K562 (cell line): Measurements from ENCODE around the gene C20orf141. TPM values are rescaled to one million over a fixed set of nuclear protein-coding genes. Genes with fewer than 3 reads are reported as not detected.

ENCODE experiments used
- CHAMP1 ChIP-seq: fragments of 450-650 bp; IDR thresholded peaks from 2 replicates; pipeline ENCODE4 v1.6.1; 2016; ENCODE audit warnings: mild to moderate bottlenecking
- FOXM1 ChIP-seq, 2 experiments: fragments of 450-650 bp in 1 of 2; sonication (generic) in 1 of 2; formaldehyde crosslinking in 1 of 2; IDR thresholded peaks; 2 replicates each; pipeline versions ENCODE4 v1.6.1 to v1.9.0; 2017 to 2022; ENCODE audit warnings: low read depth in 2 of 2, mild to moderate bottlenecking in 2 of 2, missing genetic modification reagents in 1 of 2, moderate library complexity in 1 of 2
- HDAC3 ChIP-seq: fragments of 450-650 bp; IDR thresholded peaks from 2 replicates; pipeline ENCODE4 v1.6.1; 2018; ENCODE audit warnings: borderline replicate concordance, mild to moderate bottlenecking, moderate library complexity; ENCODE audit not compliant: partially characterized antibody
- HOMEZ ChIP-seq: fragments of 250-450 bp; sonication (Bioruptor Pico); IDR thresholded peaks from 2 replicates; pipeline ENCODE4 v1.4.0; 2020; ENCODE audit warnings: mild to moderate bottlenecking, moderate library complexity
- MAFK ChIP-seq: IDR thresholded peaks from 2 replicates; pipeline ENCODE4 v1.6.1; 2011; ENCODE audit warnings: low read length, improper control_type of control experiment
- MTF1 ChIP-seq: fragments of 250-450 bp; sonication (Bioruptor Pico); IDR thresholded peaks from 2 replicates; pipeline ENCODE4 v1.9.0; 2021; ENCODE audit warnings: moderate library complexity, mild to moderate bottlenecking, inconsistent platforms, borderline replicate concordance
- NELFE ChIP-seq: IDR thresholded peaks from 2 replicates; pipeline ENCODE4 v1.6.1; 2011; ENCODE audit warnings: mild to moderate bottlenecking; ENCODE audit not compliant: insufficient read depth, insufficient read length
- PPARD ChIP-seq: fragments of 250-450 bp; sonication (Bioruptor Pico); IDR thresholded peaks from 2 replicates; pipeline ENCODE4 v1.8.0; 2022; ENCODE audit warnings: inconsistent platforms, mild to moderate bottlenecking, moderate library complexity
- TSC22D4 ChIP-seq: fragments of 450-650 bp; IDR thresholded peaks from 2 replicates; pipeline ENCODE4 v1.6.1; 2016; ENCODE audit warnings: missing genetic modification characterization, missing biosample characterization, control low read depth
- ZNF324 ChIP-seq: fragments of 250-450 bp; sonication (Bioruptor Pico); IDR thresholded peaks from 2 replicates; pipeline ENCODE4 v1.4.0; 2020; ENCODE audit warnings: mild to moderate bottlenecking
- ZNF407 ChIP-seq: fragments of 450-650 bp; IDR thresholded peaks from 2 replicates; pipeline ENCODE4 v1.6.1; 2016; ENCODE audit warnings: low read depth
- ZZZ3 ChIP-seq: fragments of 450-650 bp; IDR thresholded peaks from 2 replicates; pipeline ENCODE4 v1.6.1; 2016; ENCODE audit warnings: antibody characterized with exemption, mild to moderate bottlenecking, moderate library complexity
- polyA plus RNA-seq, 8 experiments: library from polyadenylated mRNA; depleted of rRNA in 4 of 8; stranded (reverse) in 5 of 8; unstranded in 3 of 8; fragments of >200 nt; fragmentation: Nextera tagmentation in 2 of 8; fragmentation: Illumina TruSeq in 1 of 8; extraction: Ambion mirVana in 2 of 8; extraction: Trizol in 1 of 8; gene quantifications; 2 replicates each; pipeline versions ENCODE4 v1.2.1 to v1.2.3, GENCODE V29; 2011 to 2014; ENCODE audit warnings: inconsistent platforms in 1 of 8, missing spikeins in 1 of 8
- total RNA-seq, 7 experiments: library from RNA; depleted of rRNA in 6 of 7; stranded (reverse); fragments of >200 nt in 6 of 7; fragmentation: Illumina TruSeq in 2 of 7; extraction: Trizol in 2 of 7; gene quantifications; 2 replicates each; pipeline versions ENCODE4 v1.2.1 to v1.2.3, GENCODE V29; 2011 to 2021; ENCODE audit warnings: low replicate concordance in 1 of 7

The C20orf141 gene
- total and polyA plus RNA-seq, 9 of the 15 experiments (the other 6 are each of a cell fraction or from before 2014, with no cell fraction given), result not detected

GRCh38 chr20:2840138-2840966 lies 25.6 kb downstream of the C20orf141 start, which contains the start of the genes PCED1A and VPS16 (continued):
- TF ChIP-seq TSC22D4 (no peak), ZZZ3 (no peak), MAFK (no peak), ZNF324 (no peak), HOMEZ (CRISPR knock-in tag) (no peak), MTF1 (no peak), ZNF407 (no peak), NELFE (no peak), FOXM1 (IDR thresholded peaks at IDR 0.05; ENCODE audit: low read depth) (no peak), FOXM1 (CRISPR knock-in tag; IDR thresholded peaks at IDR 0.05; ENCODE audit: low read depth) (no peak), PPARD (CRISPR knock-in tag) (no peak), CHAMP1 (no peak), HDAC3 (no peak)
